Cardiac fibroblast (primary cell): ENCODE data around the gene PAX9.

Experiments used
- DNase-seq, 2 donors: peaks; one replicate each; pipeline versions ENCODE4 v3.0.0 to v3.0.0-alpha.2; 2010; ENCODE audit warnings: low read depth in 2 of 2
- H3K4me3 ChIP-seq, 2 donors: replicated peaks in 1 of 2; 1 replicate in 1 of 2; 2 replicates in 1 of 2; pipeline ENCODE4 v1.5.1; 2011; ENCODE audit warnings: low read depth in 2 of 2, low read length in 2 of 2, mild to moderate bottlenecking in 2 of 2, moderate library complexity in 1 of 2
- TF ChIP-seq, protein P1 (sequence below): IDR thresholded peaks from one replicate; pipeline ENCODE4 v1.5.1; 2011; ENCODE audit warnings: low read depth, mild to moderate bottlenecking, low read length, inconsistent platforms

Gene PAX9

DNA sequence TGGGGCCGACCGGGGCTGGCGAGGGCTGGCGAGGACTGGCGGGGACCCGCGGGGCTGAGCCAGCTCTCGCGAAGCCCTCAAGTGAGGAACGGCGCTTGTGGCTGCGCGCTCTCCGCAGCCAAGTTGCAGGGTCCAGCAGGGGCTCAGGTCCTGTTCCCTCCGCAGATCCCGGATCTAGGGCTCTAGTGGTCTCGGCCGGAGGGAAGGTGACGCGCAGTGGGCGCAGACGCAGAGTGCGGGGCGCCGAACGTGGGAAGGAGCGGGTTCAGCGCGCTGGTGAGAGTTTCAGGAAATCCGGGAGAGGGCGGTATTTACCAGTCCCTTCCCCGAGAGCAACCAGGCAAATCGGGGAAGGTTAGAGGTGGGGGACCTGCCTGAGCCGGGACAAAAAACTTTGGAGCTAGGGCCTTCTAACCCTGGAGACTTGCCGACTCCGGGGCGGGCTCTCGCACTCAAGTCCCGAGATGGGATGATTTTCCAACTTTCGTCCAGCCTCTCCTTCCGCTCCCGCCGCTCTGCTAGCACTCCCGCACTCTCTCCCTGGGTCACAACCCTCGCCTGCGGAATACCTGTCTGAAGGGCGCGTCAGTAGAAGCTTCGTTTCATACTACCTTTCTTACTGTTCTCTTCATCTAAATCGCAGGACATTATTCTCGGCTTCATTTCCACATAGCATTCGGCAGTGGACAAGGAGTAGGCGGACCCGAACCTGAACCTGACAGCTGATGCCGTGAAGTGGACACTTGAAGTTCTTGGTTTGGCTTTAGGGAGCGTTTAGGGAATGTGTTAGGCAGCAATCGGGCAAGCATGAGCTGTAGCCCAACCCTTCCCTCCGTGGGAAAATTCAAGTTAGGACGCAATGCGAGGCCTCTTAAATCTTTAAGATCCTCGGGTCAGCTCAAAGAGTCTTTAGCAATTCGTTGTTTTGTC is 13.6 kb upstream of the PAX9 start:
- peak; percentile 12 to 56 for DNase-seq
- TF ChIP-seq, protein P1, sequence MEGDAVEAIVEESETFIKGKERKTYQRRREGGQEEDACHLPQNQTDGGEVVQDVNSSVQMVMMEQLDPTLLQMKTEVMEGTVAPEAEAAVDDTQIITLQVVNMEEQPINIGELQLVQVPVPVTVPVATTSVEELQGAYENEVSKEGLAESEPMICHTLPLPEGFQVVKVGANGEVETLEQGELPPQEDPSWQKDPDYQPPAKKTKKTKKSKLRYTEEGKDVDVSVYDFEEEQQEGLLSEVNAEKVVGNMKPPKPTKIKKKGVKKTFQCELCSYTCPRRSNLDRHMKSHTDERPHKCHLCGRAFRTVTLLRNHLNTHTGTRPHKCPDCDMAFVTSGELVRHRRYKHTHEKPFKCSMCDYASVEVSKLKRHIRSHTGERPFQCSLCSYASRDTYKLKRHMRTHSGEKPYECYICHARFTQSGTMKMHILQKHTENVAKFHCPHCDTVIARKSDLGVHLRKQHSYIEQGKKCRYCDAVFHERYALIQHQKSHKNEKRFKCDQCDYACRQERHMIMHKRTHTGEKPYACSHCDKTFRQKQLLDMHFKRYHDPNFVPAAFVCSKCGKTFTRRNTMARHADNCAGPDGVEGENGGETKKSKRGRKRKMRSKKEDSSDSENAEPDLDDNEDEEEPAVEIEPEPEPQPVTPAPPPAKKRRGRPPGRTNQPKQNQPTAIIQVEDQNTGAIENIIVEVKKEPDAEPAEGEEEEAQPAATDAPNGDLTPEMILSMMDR, result peak; percentile 57
- peak overlapping the region in 1 of 2 donors; percentile 24 for H3K4me3 ChIP-seq

DNA sequence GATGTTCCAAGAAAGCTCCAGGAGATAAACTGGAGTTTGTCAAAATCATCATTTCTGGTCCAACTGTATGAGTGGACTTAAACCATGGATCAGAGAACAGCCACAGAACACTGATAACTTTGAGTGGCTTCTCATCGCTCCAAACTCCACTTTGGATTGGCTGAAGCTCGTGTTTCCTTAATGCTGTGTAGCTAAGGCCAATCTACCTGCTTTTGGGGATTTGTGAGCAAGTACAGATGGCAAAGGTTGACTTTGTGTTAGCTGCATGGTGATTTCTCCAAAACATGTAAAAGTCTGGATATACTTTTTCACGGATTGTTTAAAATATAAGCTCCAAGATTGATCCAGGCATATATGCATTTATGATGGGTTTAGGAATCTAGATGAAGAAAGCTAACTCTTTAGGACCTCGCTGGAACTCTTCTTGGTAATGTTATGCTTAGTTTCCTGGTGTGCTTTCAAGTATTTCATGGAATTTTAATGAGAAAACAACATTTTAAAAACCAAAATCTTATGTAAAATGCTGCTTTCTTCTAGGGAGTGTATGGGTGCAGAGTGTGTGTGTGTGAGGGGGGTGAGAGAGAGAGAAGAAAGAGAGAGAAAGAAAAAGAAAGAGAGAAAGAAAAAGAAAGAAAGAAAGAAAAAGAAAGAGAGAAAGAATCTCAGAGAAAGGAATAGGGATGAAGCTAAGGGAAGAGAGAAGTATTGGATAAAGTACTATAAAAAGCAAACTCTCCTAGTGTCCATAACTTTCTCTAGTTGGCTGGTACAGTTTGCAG is 11.6 kb upstream of the PAX9 start:
- no peak for DNase-seq
- no peak overlapping the region for H3K4me3 ChIP-seq
- TF ChIP-seq, protein P1, result no peak

DNA sequence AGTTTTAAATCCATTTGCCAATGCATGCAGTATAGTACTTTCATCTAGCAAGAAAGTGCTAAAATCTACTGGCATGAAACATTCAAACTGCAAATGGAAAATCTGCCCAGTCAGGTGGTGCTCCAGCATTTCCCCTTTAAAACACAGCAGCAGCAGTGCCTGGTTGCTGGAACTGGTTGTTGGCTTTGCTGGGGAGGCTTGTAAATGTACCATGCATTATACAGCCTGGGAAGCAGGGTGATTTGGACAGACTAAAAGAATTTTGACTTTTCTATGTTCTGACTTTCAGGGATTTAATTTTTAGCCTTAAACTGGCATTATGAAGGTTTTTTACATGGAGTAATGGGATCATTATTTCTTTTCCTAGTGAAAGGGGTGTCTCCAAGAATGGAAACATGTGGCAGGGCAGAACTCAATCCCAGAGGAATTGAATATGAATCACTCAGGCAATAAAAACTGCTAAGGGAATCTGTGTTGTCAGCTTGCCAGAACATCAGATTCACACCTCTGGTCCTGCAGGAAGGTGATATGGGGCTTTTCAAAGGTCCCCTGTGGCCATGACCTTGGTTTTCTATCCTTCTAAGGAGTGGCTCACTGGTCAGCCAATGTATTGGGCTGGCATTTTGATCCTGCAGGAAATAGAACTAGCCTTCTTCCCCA is 9.0 kb upstream of the PAX9 start:
- DNase-seq, result no peak
- TF ChIP-seq, protein P1, result no peak
- H3K4me3 ChIP-seq, result no peak overlapping the region

DNA sequence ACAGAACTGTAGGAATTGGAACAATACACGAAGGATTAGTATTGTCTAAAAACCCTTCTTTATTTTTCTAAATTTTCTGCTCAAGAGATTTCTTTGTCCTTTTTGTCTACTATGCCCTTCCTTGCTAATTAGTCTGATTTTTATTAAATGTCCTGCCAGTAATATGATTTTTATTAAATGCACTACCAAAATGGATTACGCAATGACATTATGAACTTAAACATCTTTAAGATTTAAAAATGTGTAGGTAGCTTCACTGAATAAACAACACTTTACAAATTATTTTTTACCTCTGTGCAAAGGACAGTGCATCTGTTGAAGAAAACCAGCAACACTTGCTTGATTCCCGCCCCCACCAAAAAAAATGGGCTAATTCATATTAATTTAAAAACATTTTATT is 8.2 kb upstream of the PAX9 start:
- TF ChIP-seq, protein P1, result no peak
- H3K4me3 ChIP-seq, result no peak overlapping the region
- no peak for DNase-seq

DNA sequence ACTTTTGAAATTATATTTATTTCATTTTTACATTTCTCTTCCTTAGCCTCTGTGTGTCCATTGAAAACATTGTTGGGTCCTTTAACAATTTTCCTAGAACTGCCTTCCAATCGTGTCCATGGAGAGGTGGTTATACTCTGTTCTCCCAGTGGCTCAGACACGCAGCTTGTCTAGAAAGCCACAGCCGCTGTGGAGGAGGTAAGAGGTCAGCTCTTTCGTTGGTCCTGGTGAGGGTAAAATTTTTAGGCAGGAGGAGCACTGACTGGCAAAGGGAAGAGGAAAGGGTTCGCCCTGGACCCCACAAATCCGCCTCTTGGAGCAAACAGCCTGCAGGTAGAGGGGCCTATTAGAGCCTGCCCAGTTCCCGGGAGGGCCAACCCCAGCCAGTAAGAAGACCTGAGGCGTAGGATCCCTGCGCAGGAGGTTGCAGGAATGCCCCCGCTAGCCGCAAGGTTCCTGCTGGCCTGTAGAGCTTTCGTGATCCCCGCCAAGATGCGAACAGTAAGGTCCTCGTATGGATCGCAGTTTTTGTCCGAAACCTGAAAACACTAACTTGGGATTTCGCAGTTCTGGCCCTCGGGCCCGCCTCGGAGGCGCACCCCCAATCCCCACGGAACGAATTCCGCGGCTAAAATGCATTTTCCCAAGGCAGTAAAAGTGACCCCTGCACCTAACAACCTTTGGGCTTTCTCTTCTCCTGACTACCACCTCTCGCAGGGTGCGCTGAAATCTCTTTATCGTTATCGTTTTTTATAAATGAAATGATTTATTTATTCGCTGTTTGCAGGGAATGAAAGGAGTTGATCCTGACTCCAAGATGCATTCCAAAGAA is 7.5 kb upstream of the PAX9 start:
- DNase-seq, result no peak
- TF ChIP-seq, protein P1, result no peak
- no peak overlapping the region for H3K4me3 ChIP-seq

DNA sequence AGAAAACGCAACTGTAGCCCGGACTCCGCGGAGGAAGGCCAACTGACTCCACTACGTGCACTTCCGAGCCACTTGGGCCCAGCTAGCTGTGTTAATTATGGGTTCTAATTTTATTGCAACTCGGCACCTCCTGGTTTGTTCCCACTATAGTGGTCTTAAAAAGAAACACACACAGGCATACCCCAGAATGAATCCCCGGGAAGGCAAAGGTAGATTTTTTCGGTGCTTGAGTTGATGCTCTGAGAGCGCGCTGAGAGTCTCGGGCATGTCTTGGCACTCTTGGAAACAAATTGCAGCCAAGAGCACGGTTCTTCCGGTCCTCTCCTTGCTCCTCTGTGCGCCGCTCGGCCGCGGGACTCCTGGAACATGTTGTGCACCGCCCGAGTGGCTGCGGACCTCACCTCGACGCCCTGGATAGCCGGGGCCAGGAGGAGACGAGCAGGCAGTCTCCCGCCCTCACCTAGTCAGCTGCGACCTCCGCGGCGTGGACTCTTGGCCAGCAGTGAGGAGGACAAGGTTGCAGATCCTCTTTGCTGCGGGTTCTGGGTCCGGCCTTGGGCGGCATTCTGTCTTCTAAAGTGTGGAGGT is 6.8 kb upstream of the PAX9 start:
- DNase-seq, result no peak
- TF ChIP-seq, protein P1, result no peak
- no peak overlapping the region for H3K4me3 ChIP-seq
